Choroid plexus epithelial cell (primary cell): ENCODE data around the gene SHMT2.

Experiments used
- DNase-seq: peaks from one replicate; pipeline ENCODE4 v3.0.0-alpha.2; 2010; ENCODE audit warnings: low read depth
- H3K4me3 ChIP-seq: 2 replicates; pipeline ENCODE4 v1.5.1; 2011; ENCODE audit warnings: low read depth, mild to moderate bottlenecking, control low read depth, low read length, moderate library complexity
- CTCF ChIP-seq: conservative IDR thresholded peaks from 2 replicates; pipeline ENCODE4 v1.5.1; 2011; ENCODE audit warnings: low read depth, mild to moderate bottlenecking, control low read depth, inconsistent platforms, low read length, moderate library complexity

Gene SHMT2

GRCh38 chr12:57185403-57185802 is 44.1 kb upstream of the SHMT2 start:
- no peak for DNase-seq
- no peak overlapping the region for H3K4me3 ChIP-seq
- no peak for TF ChIP-seq CTCF

GRCh38 chr12:57185906-57186508 is 43.5 kb upstream of the SHMT2 start:
- no peak for DNase-seq
- TF ChIP-seq CTCF = no peak
- H3K4me3 ChIP-seq = no peak overlapping the region

- H3K4me3 ChIP-seq = no peak overlapping the region
- TF ChIP-seq CTCF = no peak
- DNase-seq = no peak
Measured at GRCh38 chr12:57187222-57188089, 42.1 kb upstream of the SHMT2 start.

GRCh38 chr12:57188090-57188425 is 41.5 kb upstream of the SHMT2 start:
- no peak overlapping the region for H3K4me3 ChIP-seq
- no peak for DNase-seq
- TF ChIP-seq CTCF = no peak

- no peak for TF ChIP-seq CTCF
- DNase-seq = peak; percentile 50
- H3K4me3 ChIP-seq = no peak overlapping the region
Measured at GRCh38 chr12:57190037-57190436, 39.5 kb upstream of the SHMT2 start.

- H3K4me3 ChIP-seq = no peak overlapping the region
- TF ChIP-seq CTCF = no peak
- DNase-seq = no peak
Measured at GRCh38 chr12:57190821-57191220, 38.7 kb upstream of the SHMT2 start.

- no peak for TF ChIP-seq CTCF
- no peak overlapping the region for H3K4me3 ChIP-seq
- no peak for DNase-seq
Measured at GRCh38 chr12:57191410-57191809, 38.1 kb upstream of the SHMT2 start.
